ENCODE measurements around the gene EHBP1L1. TPM values are rescaled to one million over a fixed set of nuclear protein-coding genes. Genes with fewer than 3 reads are reported as not detected.

EHBP1L1 gene
- total and polyA plus RNA-seq, 2 of the 13 experiments (the other 11 are each of a cell fraction or from before 2014, with no cell fraction given), result 8.3 to 10.6 TPM

- TF ChIP-seq ZFP82 (CRISPR knock-in tag; IDR thresholded peaks at IDR 0.05; ENCODE audit: borderline replicate concordance) (no peak), MED13 (CRISPR knock-in tag; IDR thresholded peaks at IDR 0.05) (no peak; the same call in 1 of the 2 replicates), NFKBIZ (CRISPR knock-in tag; IDR thresholded peaks at IDR 0.05) (no peak), ZNF260 (CRISPR knock-in tag; IDR thresholded peaks at IDR 0.05; ENCODE audit: borderline replicate concordance, low read depth) (no peak), KIAA2018 (CRISPR knock-in tag; IDR thresholded peaks at IDR 0.05; ENCODE audit: borderline replicate concordance) (no peak), ZNF549 (CRISPR knock-in tag; IDR thresholded peaks at IDR 0.05) (no peak), KLF6 (CRISPR knock-in tag; IDR thresholded peaks at IDR 0.05) (no peak), CREB1 (IDR thresholded peaks at IDR 0.05) (no peak), CREB1 (CRISPR knock-in tag; IDR thresholded peaks at IDR 0.05) (no peak), TBL1XR1 (IDR thresholded peaks at IDR 0.05; ENCODE audit: borderline replicate concordance, low read length, partially characterized antibody) (no peak), SIX1 (CRISPR knock-in tag; IDR thresholded peaks at IDR 0.05; ENCODE audit: borderline replicate concordance) (no peak), RXRB (CRISPR knock-in tag; IDR thresholded peaks at IDR 0.05; ENCODE audit: borderline replicate concordance) (peak; percentile 10; the same call in 1 of the 2 replicates), MIXL1 (CRISPR knock-in tag; IDR thresholded peaks at IDR 0.05) (no peak), ZNF136 (CRISPR knock-in tag; IDR thresholded peaks at IDR 0.05; ENCODE audit: low read depth) (no peak), ZNF326 (CRISPR knock-in tag; IDR thresholded peaks at IDR 0.05; ENCODE audit: borderline replicate concordance) (no peak), ZBTB8A (CRISPR knock-in tag; IDR thresholded peaks at IDR 0.05; ENCODE audit: borderline replicate concordance, low read depth) (no peak), GABPB1 (CRISPR knock-in tag; IDR thresholded peaks at IDR 0.05) (peak; percentile 68)
- TF ChIP-seq, protein P1, sequence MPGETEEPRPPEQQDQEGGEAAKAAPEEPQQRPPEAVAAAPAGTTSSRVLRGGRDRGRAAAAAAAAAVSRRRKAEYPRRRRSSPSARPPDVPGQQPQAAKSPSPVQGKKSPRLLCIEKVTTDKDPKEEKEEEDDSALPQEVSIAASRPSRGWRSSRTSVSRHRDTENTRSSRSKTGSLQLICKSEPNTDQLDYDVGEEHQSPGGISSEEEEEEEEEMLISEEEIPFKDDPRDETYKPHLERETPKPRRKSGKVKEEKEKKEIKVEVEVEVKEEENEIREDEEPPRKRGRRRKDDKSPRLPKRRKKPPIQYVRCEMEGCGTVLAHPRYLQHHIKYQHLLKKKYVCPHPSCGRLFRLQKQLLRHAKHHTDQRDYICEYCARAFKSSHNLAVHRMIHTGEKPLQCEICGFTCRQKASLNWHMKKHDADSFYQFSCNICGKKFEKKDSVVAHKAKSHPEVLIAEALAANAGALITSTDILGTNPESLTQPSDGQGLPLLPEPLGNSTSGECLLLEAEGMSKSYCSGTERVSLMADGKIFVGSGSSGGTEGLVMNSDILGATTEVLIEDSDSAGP (CRISPR knock-in tag; IDR thresholded peaks at IDR 0.05; ENCODE audit: borderline replicate concordance), result no peak
- TF ChIP-seq, protein P2, sequence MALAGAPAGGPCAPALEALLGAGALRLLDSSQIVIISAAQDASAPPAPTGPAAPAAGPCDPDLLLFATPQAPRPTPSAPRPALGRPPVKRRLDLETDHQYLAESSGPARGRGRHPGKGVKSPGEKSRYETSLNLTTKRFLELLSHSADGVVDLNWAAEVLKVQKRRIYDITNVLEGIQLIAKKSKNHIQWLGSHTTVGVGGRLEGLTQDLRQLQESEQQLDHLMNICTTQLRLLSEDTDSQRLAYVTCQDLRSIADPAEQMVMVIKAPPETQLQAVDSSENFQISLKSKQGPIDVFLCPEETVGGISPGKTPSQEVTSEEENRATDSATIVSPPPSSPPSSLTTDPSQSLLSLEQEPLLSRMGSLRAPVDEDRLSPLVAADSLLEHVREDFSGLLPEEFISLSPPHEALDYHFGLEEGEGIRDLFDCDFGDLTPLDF (CRISPR knock-in tag; IDR thresholded peaks at IDR 0.05), result peak; percentile 57; the same call in 1 of the 2 replicates
These were observed 1.6 kb upstream of the EHBP1L1 start (continued) for GRCh38 chr11:65574109-65574810.

Data from HepG2 (cell line).